Nephron progenitor cell (in vitro differentiated cells): ENCODE results near the gene SYT14.

Experiments
- DNase-seq: peaks from one replicate; pipeline ENCODE4 v3.0.0; 2021
- H3K27ac Mint-ChIP-seq: 2 replicates; pipeline ENCODE4 v1.8.0; 2021; ENCODE audit warnings: mild to moderate bottlenecking, moderate library complexity, mixed read lengths
- H3K27me3 Mint-ChIP-seq: 2 replicates; pipeline ENCODE4 v1.8.0; 2021; ENCODE audit warnings: mild to moderate bottlenecking, low read depth, mixed read lengths; ENCODE audit not compliant: poor library complexity
- H3K36me3 Mint-ChIP-seq: 2 replicates; pipeline ENCODE4 v1.8.0; 2021; ENCODE audit warnings: low read depth, mixed read lengths
- H3K4me1 Mint-ChIP-seq: 2 replicates; pipeline ENCODE4 v1.8.0; 2021; ENCODE audit warnings: mixed read lengths
- H3K4me3 Mint-ChIP-seq: 2 replicates; pipeline ENCODE4 v1.8.0; 2021; ENCODE audit warnings: mild to moderate bottlenecking, moderate library complexity, mixed read lengths
- H3K9me3 Mint-ChIP-seq: 2 replicates; pipeline ENCODE4 v1.8.0; 2021; ENCODE audit warnings: mild to moderate bottlenecking, moderate library complexity, mixed read lengths
- CTCF ChIP-seq: fragments of 200-600 bp; sonication (generic); IDR thresholded peaks from 2 replicates; pipeline ENCODE4 v1.5.0; 2021; ENCODE audit warnings: antibody characterized with exemption

Gene SYT14

DNA sequence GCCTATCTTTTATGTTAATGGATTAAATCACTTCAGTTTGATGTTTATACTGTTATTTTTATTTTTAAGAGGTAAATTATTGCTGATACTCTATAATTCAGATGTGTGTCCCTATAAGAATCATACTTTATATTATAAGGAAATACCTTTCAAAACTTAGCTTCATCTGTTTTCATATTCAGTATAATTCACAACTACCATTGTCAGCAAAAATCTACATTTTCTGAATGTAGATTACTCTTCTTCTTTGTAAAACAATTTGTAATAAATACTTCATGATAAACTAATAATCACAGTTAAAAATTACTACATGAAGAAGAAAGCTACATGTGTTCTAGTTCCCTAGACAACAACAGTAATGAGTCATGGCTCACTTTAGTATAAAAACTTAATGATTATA lies 179.2 kb downstream of the SYT14 start:
- no peak overlapping the region for H3K27ac Mint-ChIP-seq
- no peak overlapping the region for H3K4me3 Mint-ChIP-seq
- no peak for TF ChIP-seq CTCF
- no peaks in the 10 kb centered on the region for H3K27me3 Mint-ChIP-seq
- H3K36me3 Mint-ChIP-seq = no peaks in the 10 kb centered on the region
- H3K4me1 Mint-ChIP-seq = no peaks in the 10 kb centered on the region
- DNase-seq = no peak
- H3K9me3 Mint-ChIP-seq = peaks cover under 1% of the 10 kb centered on the region

DNA sequence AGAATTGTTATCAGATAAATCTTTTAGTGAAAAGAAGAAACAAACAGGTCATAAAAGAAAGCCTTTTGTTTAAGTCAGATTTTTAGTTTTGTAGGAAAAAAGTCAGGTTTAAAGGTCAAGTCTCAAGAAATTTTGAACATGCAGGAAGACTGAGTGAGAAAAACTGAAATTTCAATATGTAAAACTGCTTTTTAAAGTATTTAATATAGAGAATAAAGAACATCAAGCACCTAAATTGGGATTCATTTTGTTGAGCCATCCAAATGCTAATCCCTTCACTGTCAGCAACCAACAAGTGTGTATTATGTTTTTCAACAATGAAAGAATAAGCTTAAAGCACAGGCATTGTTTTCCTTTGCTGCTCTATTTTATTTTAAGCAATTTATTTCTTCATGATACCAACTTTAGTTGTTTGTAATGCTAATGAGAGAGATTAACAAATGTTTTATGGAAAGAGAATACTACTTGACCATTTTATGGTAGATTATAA lies 179.7 kb downstream of the SYT14 start:
- no peak for DNase-seq
- no peaks in the 10 kb centered on the region for H3K36me3 Mint-ChIP-seq
- no peak for TF ChIP-seq CTCF
- no peak overlapping the region for H3K4me3 Mint-ChIP-seq
- no peaks in the 10 kb centered on the region for H3K4me1 Mint-ChIP-seq
- no peak overlapping the region for H3K27ac Mint-ChIP-seq
- H3K9me3 Mint-ChIP-seq = peaks cover 3% of the 10 kb centered on the region
- no peaks in the 10 kb centered on the region for H3K27me3 Mint-ChIP-seq

DNA sequence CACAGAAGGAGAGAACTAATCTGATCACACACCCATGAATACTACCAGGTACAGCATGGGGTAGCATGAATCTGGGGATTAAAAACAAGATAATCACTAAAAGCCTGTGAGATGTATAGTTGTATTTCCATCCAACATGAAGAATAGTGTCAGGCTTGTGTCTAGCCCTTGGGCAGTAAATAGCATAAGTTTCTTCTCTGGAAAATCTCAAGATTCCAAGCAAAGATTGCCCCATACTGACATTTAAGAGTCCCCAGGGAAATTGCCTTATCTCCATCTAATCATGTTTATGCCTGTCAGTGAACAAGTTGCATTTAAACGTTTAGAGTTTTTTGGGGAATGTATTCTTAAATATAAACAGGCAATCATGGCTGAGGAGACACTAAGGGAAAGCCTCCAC lies 185.4 kb downstream of the SYT14 start:
- Mint-ChIP-seq H3K27ac (no peak overlapping the region), H3K36me3 (no peaks in the 10 kb centered on the region)
- TF ChIP-seq CTCF = no peak

DNA sequence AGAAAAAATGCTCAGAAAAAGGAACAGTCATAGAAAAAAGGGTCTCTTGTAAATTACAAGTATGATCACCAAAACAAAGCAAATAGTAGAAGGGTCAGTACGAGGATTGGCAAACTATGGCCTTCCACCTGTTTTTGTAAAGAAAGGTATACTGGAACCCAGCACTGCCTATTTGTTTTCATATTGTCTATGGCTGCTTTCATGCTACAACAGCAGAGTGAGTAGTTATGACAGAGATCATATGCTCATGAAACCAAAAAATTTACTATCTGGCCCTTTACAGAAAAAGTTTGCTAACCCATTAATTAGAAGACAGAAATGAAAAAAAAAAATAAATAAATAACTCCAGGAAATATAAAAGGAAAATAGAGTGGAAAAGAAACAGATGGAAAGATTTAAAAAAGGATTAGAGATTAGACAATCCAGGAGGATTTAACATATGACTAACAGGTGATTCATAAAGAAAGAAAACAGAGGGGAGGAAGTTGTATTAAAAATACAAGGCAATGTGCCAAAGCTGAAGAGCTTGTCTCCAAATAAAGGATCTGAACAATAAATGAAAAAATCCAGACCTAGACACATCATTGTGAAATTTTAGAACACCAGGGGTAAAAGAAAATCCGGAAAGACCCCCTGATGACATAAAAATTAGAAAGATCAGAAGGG lies 186.0 kb downstream of the SYT14 start:
- no peaks in the 10 kb centered on the region for H3K27me3 Mint-ChIP-seq
- no peak overlapping the region for H3K4me3 Mint-ChIP-seq
- TF ChIP-seq CTCF = no peak
- no peaks in the 10 kb centered on the region for H3K4me1 Mint-ChIP-seq
- H3K36me3 Mint-ChIP-seq = no peaks in the 10 kb centered on the region
- H3K27ac Mint-ChIP-seq = no peak overlapping the region
- peaks cover 3% of the 10 kb centered on the region for H3K9me3 Mint-ChIP-seq
- DNase-seq = no peak

More for the DNA sequence above, 185.4 kb downstream of the SYT14 start:
- Mint-ChIP-seq H3K27me3 (no peaks in the 10 kb centered on the region), H3K4me1 (no peaks in the 10 kb centered on the region), H3K4me3 (no peak overlapping the region), H3K9me3 (peaks cover 3% of the 10 kb centered on the region)
- no peak for DNase-seq

DNA sequence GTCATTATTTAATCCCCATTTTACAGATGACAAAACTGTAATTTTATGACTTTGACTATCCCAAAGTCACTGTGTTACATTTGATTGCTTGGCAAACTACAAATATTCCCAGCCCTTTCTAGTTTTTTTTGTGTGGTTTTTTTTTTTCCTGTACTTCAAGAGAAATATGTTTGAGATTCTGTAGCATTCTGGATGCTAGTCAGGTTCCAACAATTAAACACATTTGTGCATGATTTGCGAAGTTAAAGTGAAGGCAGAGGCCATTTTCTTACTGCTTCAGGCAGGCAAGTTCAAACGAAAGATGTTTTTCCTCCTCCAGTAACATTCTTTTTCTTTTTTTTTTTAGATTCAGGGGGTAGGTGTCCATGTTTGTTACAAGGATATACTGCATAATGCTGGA lies 186.7 kb downstream of the SYT14 start:
- Mint-ChIP-seq H3K9me3 (peaks cover 3% of the 10 kb centered on the region), H3K27ac (no peak overlapping the region), H3K4me3 (no peak overlapping the region), H3K27me3 (peaks cover 3% of the 10 kb centered on the region), H3K4me1 (no peaks in the 10 kb centered on the region), H3K36me3 (no peaks in the 10 kb centered on the region)
- no peak for DNase-seq
- TF ChIP-seq CTCF = no peak

DNA sequence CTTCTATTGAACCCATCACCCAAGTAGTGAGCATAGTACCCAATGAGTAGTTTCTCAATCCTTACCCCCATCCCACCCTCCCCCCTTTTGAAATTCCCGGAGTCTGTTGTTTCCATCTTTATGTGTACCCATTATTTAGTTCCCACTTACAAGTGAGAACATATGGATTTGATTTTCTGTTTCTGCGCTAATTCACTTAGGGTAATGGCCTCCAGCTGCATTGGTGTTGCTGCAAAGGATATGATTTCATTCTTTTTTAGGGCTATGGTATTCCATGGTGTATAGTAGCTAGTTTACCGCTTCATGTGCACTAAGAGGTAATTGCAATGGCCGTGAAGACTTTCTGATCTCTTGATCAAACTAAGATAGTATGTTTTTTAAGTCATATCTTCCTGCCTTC lies 187.1 kb downstream of the SYT14 start:
- H3K36me3 Mint-ChIP-seq = no peaks in the 10 kb centered on the region
- no peak overlapping the region for H3K27ac Mint-ChIP-seq
- peaks cover 3% of the 10 kb centered on the region for H3K9me3 Mint-ChIP-seq
- no peaks in the 10 kb centered on the region for H3K4me1 Mint-ChIP-seq
- TF ChIP-seq CTCF = no peak
- H3K27me3 Mint-ChIP-seq = peaks cover 3% of the 10 kb centered on the region
- no peak overlapping the region for H3K4me3 Mint-ChIP-seq
- DNase-seq = no peak
